ENCODE data around the gene ZNF354C. TPM values are rescaled to one million over a fixed set of nuclear protein-coding genes. Genes with fewer than 3 reads are reported as not detected.

Gene ZNF354C
- total and polyA plus RNA-seq, 2 of the 4 experiments (the other 2 are of a cell fraction), result 1.9 to 5.6 TPM

- ChIA-PET POLR2A (ENCODE audit: unreplicated experiment) (no interaction called here), CTCF (no interaction called here)
- Histone ChIP-seq H3K27me3 (ENCODE audit: control insufficient read depth, insufficient read depth, low read length) (no peaks in the 10 kb centered on the region), H3K9me1 (ENCODE audit: insufficient read depth, low read length) (no peaks in the 10 kb centered on the region), H2BK120ac (ENCODE audit: low read depth, low read length) (no peak overlapping the region), H3K14ac (replicated peaks; ENCODE audit: low read depth, low read length) (no peak overlapping the region), H3K27ac (ENCODE audit: insufficient read depth, low read length) (no peak overlapping the region), H2AFZ (replicated peaks; ENCODE audit: low read length, poor library complexity) (no peak overlapping the region), H2BK5ac (ENCODE audit: low read depth, low read length, poor library complexity, severe bottlenecking) (no peak overlapping the region), H4K91ac (ENCODE audit: insufficient read depth, low read depth, low read length) (no peak overlapping the region), H2AK5ac (ENCODE audit: low read depth, low read length) (no peak overlapping the region), H3K9ac (ENCODE audit: low read depth, low read length) (no peak overlapping the region), H3K4ac (ENCODE audit: low read depth, low read length) (no peak overlapping the region), H3K36me3 (ENCODE audit: control insufficient read depth, insufficient read depth, low read length) (peaks cover 10% of the 10 kb centered on the region), H2AK9ac (replicated peaks; ENCODE audit: low read depth, low read length, poor library complexity) (no peak overlapping the region), H3K18ac (ENCODE audit: low read depth, low read length) (no peak overlapping the region), H2BK20ac (ENCODE audit: low read depth, low read length) (no peak overlapping the region), H3K9me3 (ENCODE audit: control insufficient read depth, insufficient read depth, low read length) (peaks cover 39% of the 10 kb centered on the region), H3K56ac (ENCODE audit: extremely low read depth, insufficient read depth, low read length) (no peak overlapping the region), H4K5ac (ENCODE audit: low read depth, low read length) (no peak overlapping the region), H2BK15ac (ENCODE audit: low read depth, low read length) (no peak overlapping the region), H3K4me1 (ENCODE audit: control insufficient read depth, insufficient read depth, low read length) (no peaks in the 10 kb centered on the region), H3K23ac (ENCODE audit: low read depth, low read length) (no peak overlapping the region), H3K4me3 (ENCODE audit: insufficient read depth, low read depth, low read length) (no peak overlapping the region), H4K8ac (ENCODE audit: low read depth in 2 of 2, low read length in 2 of 2) (no peak overlapping the region), H3K4me2 (ENCODE audit: low read depth, low read length) (no peak overlapping the region), H4K20me1 (ENCODE audit: insufficient read depth, low read length) (no peaks in the 10 kb centered on the region), H3K79me1 (ENCODE audit: low read depth in 1 of 2, low read length in 2 of 2) (no peaks in the 10 kb centered on the region)
- intact Hi-C loops (cut with micrococcal nuclease) (no loop called here), in situ Hi-C loops (cut with MboI; ENCODE audit: low sequenced_read_pairs) (no loop called here), dilution Hi-C loops (cut with HindIII; ENCODE audit: low sequenced_read_pairs, unreplicated experiment) (no loop called here)
- no CpG with 5 or more reads among the region's 5 CpGs for WGBS, 2 experiments (ENCODE audit: extremely low coverage in 2 of 2, insufficient read length in 1 of 2)
- no peak for ATAC-seq (ENCODE audit: low read depth)
- DNase-seq, result no peak
- TF ChIP-seq RAD21 (IDR thresholded peaks at IDR 0.05; ENCODE audit: low read length), result no peak
- no peak for TF ChIP-seq CEBPB (IDR thresholded peaks at IDR 0.05; ENCODE audit: low read depth, low read length)
- TF ChIP-seq RFX5 (IDR thresholded peaks at IDR 0.05; ENCODE audit: low read depth, low read length), result no peak
- no peak for TF ChIP-seq BHLHE40 (IDR thresholded peaks at IDR 0.05; ENCODE audit: low read depth, low read length)
- no peak for TF ChIP-seq CHD1 (IDR thresholded peaks at IDR 0.05; ENCODE audit: low read depth, low read length)
- no peak for TF ChIP-seq POLR2A (IDR thresholded peaks at IDR 0.05; ENCODE audit: low read depth, low read length)
- no peak for TF ChIP-seq NFE2L2 (IDR thresholded peaks at IDR 0.05; ENCODE audit: low read depth, low read length)
- TF ChIP-seq MAFK (IDR thresholded peaks at IDR 0.05; ENCODE audit: low read depth, low read length), result no peak
- TF ChIP-seq FOS (IDR thresholded peaks at IDR 0.05; ENCODE audit: low read depth, low read length), result no peak
- no TSS peak for BruUV-seq (replicated peaks)
Measured at GRCh38 chr5:179115307-179115706, 55.1 kb downstream of the ZNF354C start.
